ENCODE measurements around the gene FNIP2. TPM values are rescaled to one million over a fixed set of nuclear protein-coding genes. Genes with fewer than 3 reads are reported as not detected.

Gene FNIP2
- polyA plus RNA-seq, 1 of the 3 experiments (the other 2 are of a cell fraction), result 0.97 TPM

DNA sequence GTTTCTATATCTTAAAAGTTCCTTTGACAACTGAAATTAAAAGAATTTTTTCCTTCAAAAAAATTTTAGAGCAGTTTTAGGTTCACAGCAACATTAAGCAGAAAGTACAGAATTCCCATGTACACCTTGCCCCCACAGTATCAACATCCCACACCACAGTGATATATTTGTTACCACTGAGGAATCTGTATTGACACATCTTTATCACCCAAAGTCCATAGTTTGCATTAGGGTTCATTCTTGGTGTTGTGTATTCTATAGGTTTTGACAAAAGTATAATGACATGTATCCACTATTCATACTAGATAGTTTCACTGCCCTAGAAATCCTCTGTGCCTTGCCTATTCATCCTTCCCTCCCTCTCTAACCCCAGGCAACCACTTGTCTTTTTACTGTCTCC is 43.7 kb downstream of the FNIP2 start:
- no peak overlapping the region for H3K4me2 ChIP-seq
- H4K20me1 ChIP-seq (ENCODE audit: insufficient read depth), result no peaks in the 10 kb centered on the region
- H3K79me2 ChIP-seq (ENCODE audit: insufficient read depth), result peaks cover 43% of the 10 kb centered on the region
- no peaks in the 10 kb centered on the region for H3K9me3 ChIP-seq
- ChIA-PET CTCF (interaction anchor here (1.0 kb wide), 1 partner anchor 82 kb away, joined by 3 read pairs; no protein-coding TSS in a partner anchor), POLR2A (no interaction called here)
- H3K4me3 ChIP-seq (ENCODE audit: low read depth in 2 of 2, low read length in 1 of 2), result no peak overlapping the region
- peak overlapping the region in 1 of 2 experiments; percentile 99; a peak in 2 of 4 replicates for H3K27ac ChIP-seq (ENCODE audit: low read depth in 2 of 2, low read length in 1 of 2)
- no peaks in the 10 kb centered on the region for H3K27me3 ChIP-seq (ENCODE audit: insufficient read depth)
- no peak overlapping the region for H3K9ac ChIP-seq
- H3K36me3 ChIP-seq (replicated peaks in 1 of 2; ENCODE audit: control insufficient read depth in 1 of 2, insufficient read depth in 2 of 2, low read length in 1 of 2), result no peaks in the 10 kb centered on the region
- H3F3A ChIP-seq (replicated peaks; ENCODE audit: insufficient read depth), result peaks cover 30% of the 10 kb centered on the region
- DNase-seq, result no peak
- TF ChIP-seq, protein P1, sequence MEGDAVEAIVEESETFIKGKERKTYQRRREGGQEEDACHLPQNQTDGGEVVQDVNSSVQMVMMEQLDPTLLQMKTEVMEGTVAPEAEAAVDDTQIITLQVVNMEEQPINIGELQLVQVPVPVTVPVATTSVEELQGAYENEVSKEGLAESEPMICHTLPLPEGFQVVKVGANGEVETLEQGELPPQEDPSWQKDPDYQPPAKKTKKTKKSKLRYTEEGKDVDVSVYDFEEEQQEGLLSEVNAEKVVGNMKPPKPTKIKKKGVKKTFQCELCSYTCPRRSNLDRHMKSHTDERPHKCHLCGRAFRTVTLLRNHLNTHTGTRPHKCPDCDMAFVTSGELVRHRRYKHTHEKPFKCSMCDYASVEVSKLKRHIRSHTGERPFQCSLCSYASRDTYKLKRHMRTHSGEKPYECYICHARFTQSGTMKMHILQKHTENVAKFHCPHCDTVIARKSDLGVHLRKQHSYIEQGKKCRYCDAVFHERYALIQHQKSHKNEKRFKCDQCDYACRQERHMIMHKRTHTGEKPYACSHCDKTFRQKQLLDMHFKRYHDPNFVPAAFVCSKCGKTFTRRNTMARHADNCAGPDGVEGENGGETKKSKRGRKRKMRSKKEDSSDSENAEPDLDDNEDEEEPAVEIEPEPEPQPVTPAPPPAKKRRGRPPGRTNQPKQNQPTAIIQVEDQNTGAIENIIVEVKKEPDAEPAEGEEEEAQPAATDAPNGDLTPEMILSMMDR (IDR thresholded peaks at IDR 0.05), result no peak
- TF ChIP-seq POLR2AphosphoS5 (IDR thresholded peaks at IDR 0.05; ENCODE audit: low read depth, low read length) (no peak), RFX5 (IDR thresholded peaks at IDR 0.05; ENCODE audit: low read length) (no peak), TAF1 (IDR thresholded peaks at IDR 0.05; ENCODE audit: borderline replicate concordance, low read depth, low read length) (no peak), RAD21 (IDR thresholded peaks at IDR 0.05; ENCODE audit: low read length) (no peak), EZH2phosphoT487 (IDR thresholded peaks at IDR 0.05; ENCODE audit: borderline replicate concordance, low read depth) (no peak), FOXM1 (IDR thresholded peaks at IDR 0.05; ENCODE audit: low read depth) (no peak), FOSL2 (IDR thresholded peaks at IDR 0.05; ENCODE audit: borderline replicate concordance, low read depth) (no peak), GATA2 (CRISPR knock-in tag; IDR thresholded peaks at IDR 0.05) (no peak)
- TF ChIP-seq, protein P2, sequence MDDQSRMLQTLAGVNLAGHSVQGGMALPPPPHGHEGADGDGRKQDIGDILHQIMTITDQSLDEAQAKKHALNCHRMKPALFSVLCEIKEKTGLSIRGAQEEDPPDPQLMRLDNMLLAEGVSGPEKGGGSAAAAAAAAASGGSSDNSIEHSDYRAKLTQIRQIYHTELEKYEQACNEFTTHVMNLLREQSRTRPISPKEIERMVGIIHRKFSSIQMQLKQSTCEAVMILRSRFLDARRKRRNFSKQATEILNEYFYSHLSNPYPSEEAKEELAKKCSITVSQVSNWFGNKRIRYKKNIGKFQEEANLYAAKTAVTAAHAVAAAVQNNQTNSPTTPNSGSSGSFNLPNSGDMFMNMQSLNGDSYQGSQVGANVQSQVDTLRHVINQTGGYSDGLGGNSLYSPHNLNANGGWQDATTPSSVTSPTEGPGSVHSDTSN (IDR thresholded peaks at IDR 0.05), result no peak
- H2AFZ ChIP-seq (ENCODE audit: low read depth), result no peak overlapping the region
- no peaks in the 10 kb centered on the region for H3K9me2 ChIP-seq
- H3K4me1 ChIP-seq (ENCODE audit: control insufficient read depth in 1 of 2, insufficient read depth in 2 of 2, low read depth in 1 of 2, low read length in 1 of 2), result peaks cover 10 to 11% of the 10 kb centered on the region in 2 experiments; a peak in 3 of 4 replicates

DNA sequence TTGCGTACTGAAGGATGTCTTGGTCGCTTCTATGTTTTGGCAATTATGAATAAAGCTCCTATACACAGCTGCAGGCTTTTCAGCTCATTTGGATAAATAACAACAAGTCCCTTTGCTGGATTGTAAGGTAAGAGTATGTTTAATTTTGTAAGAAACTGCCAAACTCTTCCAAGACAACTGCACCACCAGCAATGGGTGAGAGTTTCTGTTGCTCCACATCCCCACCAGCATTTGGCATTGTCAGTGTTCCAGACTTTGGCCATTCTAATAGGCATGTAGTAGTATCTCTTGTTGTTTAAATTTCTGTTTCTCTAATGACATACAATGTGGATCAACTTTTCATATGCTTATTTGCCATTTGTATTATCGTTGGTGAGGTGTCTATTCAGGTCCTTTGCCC is 44.3 kb downstream of the FNIP2 start:
- H3K79me2 ChIP-seq (ENCODE audit: insufficient read depth), result peaks cover 47% of the 10 kb centered on the region
- H3F3A ChIP-seq (replicated peaks; ENCODE audit: insufficient read depth), result peaks cover 30% of the 10 kb centered on the region
- 95% methylated on average over 3 of the region's 3 CpGs for WGBS (ENCODE audit: low lambda C conversion rate)
- H3K27me3 ChIP-seq (ENCODE audit: insufficient read depth), result no peaks in the 10 kb centered on the region
- DNase-seq, result no peak
- ChIA-PET CTCF (interaction anchor here (1.0 kb wide), 1 partner anchor 83 kb away, joined by 3 read pairs; no protein-coding TSS in a partner anchor), POLR2A (no interaction called here)
- no peak overlapping the region for H3K9ac ChIP-seq
- H3K4me1 ChIP-seq (ENCODE audit: control insufficient read depth in 1 of 2, insufficient read depth in 2 of 2, low read depth in 1 of 2, low read length in 1 of 2), result peaks cover 10 to 11% of the 10 kb centered on the region in 2 experiments; a peak in 3 of 4 replicates
- TF ChIP-seq ELF1 (IDR thresholded peaks at IDR 0.05) (no peak), RCOR1 (IDR thresholded peaks at IDR 0.05; ENCODE audit: low read length) (no peak), YY1 (IDR thresholded peaks at IDR 0.05; ENCODE audit: low read depth) (no peak), GATA2 (CRISPR knock-in tag; IDR thresholded peaks at IDR 0.05) (no peak), RFX5 (IDR thresholded peaks at IDR 0.05; ENCODE audit: low read length) (no peak), MXI1 (IDR thresholded peaks at IDR 0.05; ENCODE audit: low read depth, low read length) (no peak), TCF12 (IDR thresholded peaks at IDR 0.05) (no peak), TAF1 (IDR thresholded peaks at IDR 0.05; ENCODE audit: borderline replicate concordance, low read depth, low read length) (no peak), FOXJ3 (CRISPR knock-in tag; IDR thresholded peaks at IDR 0.05) (no peak), FOXM1 (IDR thresholded peaks at IDR 0.05; ENCODE audit: low read depth) (no peak), TEAD4 (IDR thresholded peaks at IDR 0.05; ENCODE audit: borderline replicate concordance, insufficient read depth) (no peak), POLR2AphosphoS5 (IDR thresholded peaks at IDR 0.05; ENCODE audit: low read depth, low read length) (no peak), EP300 (IDR thresholded peaks at IDR 0.05; ENCODE audit: borderline replicate concordance in 1 of 2, low read depth in 1 of 2, low read length in 1 of 2) (no peak)
- TF ChIP-seq, protein P3, sequence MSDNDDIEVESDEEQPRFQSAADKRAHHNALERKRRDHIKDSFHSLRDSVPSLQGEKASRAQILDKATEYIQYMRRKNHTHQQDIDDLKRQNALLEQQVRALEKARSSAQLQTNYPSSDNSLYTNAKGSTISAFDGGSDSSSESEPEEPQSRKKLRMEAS (IDR thresholded peaks at IDR 0.05; ENCODE audit: low read depth), result no peak
- TF ChIP-seq, protein P1 (IDR thresholded peaks at IDR 0.05), result no peak
- TF ChIP-seq, protein P4, sequence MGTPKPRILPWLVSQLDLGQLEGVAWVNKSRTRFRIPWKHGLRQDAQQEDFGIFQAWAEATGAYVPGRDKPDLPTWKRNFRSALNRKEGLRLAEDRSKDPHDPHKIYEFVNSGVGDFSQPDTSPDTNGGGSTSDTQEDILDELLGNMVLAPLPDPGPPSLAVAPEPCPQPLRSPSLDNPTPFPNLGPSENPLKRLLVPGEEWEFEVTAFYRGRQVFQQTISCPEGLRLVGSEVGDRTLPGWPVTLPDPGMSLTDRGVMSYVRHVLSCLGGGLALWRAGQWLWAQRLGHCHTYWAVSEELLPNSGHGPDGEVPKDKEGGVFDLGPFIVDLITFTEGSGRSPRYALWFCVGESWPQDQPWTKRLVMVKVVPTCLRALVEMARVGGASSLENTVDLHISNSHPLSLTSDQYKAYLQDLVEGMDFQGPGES (IDR thresholded peaks at IDR 0.05; ENCODE audit: low read depth, low read length), result no peak
- no peak overlapping the region for H3K4me2 ChIP-seq
- no peak overlapping the region for H3K4me3 ChIP-seq (ENCODE audit: low read depth in 2 of 2, low read length in 1 of 2)
- H3K36me3 ChIP-seq (replicated peaks in 1 of 2; ENCODE audit: control insufficient read depth in 1 of 2, insufficient read depth in 2 of 2, low read length in 1 of 2), result no peaks in the 10 kb centered on the region
- H3K9me3 ChIP-seq, result no peaks in the 10 kb centered on the region
- H3K9me2 ChIP-seq, result no peaks in the 10 kb centered on the region
- no peaks in the 10 kb centered on the region for H4K20me1 ChIP-seq (ENCODE audit: insufficient read depth)
- no peak overlapping the region for H3K27ac ChIP-seq (ENCODE audit: low read depth in 2 of 2, low read length in 1 of 2)
- H2AFZ ChIP-seq (ENCODE audit: low read depth), result no peak overlapping the region

All from SK-N-SH (cell line).